Right cardiac atrium (tissue), 5 donors: Measurements from ENCODE around the gene CYP3A5. TPM values are rescaled to one million over a fixed set of nuclear protein-coding genes. Genes with fewer than 3 reads are reported as not detected.
"Not testable (repeated sequence)": the region's sequence is repeated elsewhere in the genome, so short reads cannot be mapped to it uniquely, and the experiment has no call there.

Experiments used
- ATAC-seq, 2 donors: fragments of 200-7000 bp; cut with Tn5 transposase; one replicate each; pipeline versions ENCODE4 v1.8.0 to v1.9.1; 2020; ENCODE audit warnings: moderate library complexity in 2 of 2, mild to moderate bottlenecking in 1 of 2
- DNase-seq, 3 donors: peaks; one replicate each; pipeline ENCODE4 v3.0.0-alpha.2; 2020
- H3K27ac ChIP-seq: one replicate; pipeline ENCODE4 v1.5.1; 2013; ENCODE audit warnings: mild to moderate bottlenecking, low read length, control low read depth, moderate library complexity
- H3K27me3 ChIP-seq: one replicate; pipeline ENCODE4 v1.6.1; 2013; ENCODE audit not compliant: control insufficient read depth, insufficient read depth
- H3K4me1 ChIP-seq: one replicate; pipeline ENCODE4 v1.6.1; 2013; ENCODE audit warnings: low read length; ENCODE audit not compliant: control insufficient read depth, insufficient read depth
- H3K4me3 ChIP-seq: one replicate; pipeline ENCODE4 v1.5.1; 2013; ENCODE audit warnings: low read length, control low read depth
- H3K9me3 ChIP-seq: one replicate; pipeline ENCODE4 v1.6.1; 2013; ENCODE audit warnings: low read length; ENCODE audit not compliant: control insufficient read depth
- WGBS: extraction: QIAGEN DNeasy Blood & Tissue Kit; methylation state at CpG from one replicate; pipeline ENCODE4 v1.1.7; 2013; 5-methylcytosine and 5-hydroxymethylcytosine counted together
- intact Hi-C, 4 donors: fragments of 100-400 bp; cut with DNase I; formaldehyde crosslinking; loops; one replicate each; pipeline versions ENCODE4 v1.11.0 to v1.14.0; 2022 to 2023
- polyA plus RNA-seq: library from polyadenylated mRNA; stranded (reverse); fragments of 200-250 nt; gene quantifications from one replicate; pipeline ENCODE4 v1.2.3, GENCODE V29; 2013
- total RNA-seq, 4 donors: library from RNA; stranded (reverse); fragmentation: NEBNext Ultra II Directional; extraction: Animal tissue kit (Norgen Biotek cat#: 25700); gene quantifications; one replicate each; pipeline ENCODE4 v1.2.1, GENCODE V29; 2021
- donor health status: healthy with polysubstance abuse.
- donor health status: DM: no; HTN: yes; CAD: no.
- donor health status: DM: no; HTN: no; CAD: no.
- donor health status: DM: no; HTN: yes; CAD: no; lungs with severe emphysema.
- donor health status: DM: yes; HTN: yes; CAD: no.

The CYP3A5 gene
- total and polyA plus RNA-seq, 5 donors = 0.09 to 0.84 TPM; not detected in 3

- H3K27ac ChIP-seq, H3K9me3 ChIP-seq, H3K4me1 ChIP-seq, DNase-seq, H3K4me3 ChIP-seq, intact Hi-C loops, H3K27me3 ChIP-seq: not testable (repeated sequence)
- peak in 1 of 2 donors; percentile 76 for ATAC-seq
- WGBS = 36% methylated on average over 6 of the region's 6 CpGs
Measured at GRCh38 chr7:99698867-99699730, 19.3 kb upstream of the CYP3A5 start.

DNA sequence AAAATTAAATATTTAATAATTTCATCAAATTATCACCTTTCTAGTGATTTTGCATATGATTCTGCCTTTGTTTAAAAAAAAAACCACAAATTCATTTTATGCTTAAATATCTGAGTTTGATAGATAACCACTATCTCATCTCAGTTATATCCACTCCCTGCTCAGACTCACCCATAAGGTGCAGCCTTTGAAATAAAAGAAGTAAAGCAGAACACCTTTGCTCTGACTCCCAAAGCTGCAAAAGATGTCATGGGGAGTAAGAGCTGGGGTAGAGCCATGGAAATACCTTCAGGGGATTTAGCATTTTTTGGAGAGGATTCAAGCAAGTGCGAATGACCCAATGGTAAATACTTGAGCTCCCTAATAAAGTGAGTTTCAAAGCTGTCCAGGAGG is 15.1 kb upstream of the CYP3A5 start:
- DNase-seq (no peak), ATAC-seq (no peak)
- no peaks in the 10 kb centered on the region for H3K27me3 ChIP-seq
- no peak overlapping the region for H3K27ac ChIP-seq
- H3K4me3 ChIP-seq = no peak overlapping the region
- intact Hi-C loops = no loop called here
- no peaks in the 10 kb centered on the region for H3K4me1 ChIP-seq
- 92% methylated on average over 1 of the region's 1 CpG for WGBS
- H3K9me3 ChIP-seq = no peaks in the 10 kb centered on the region

GRCh38 chr7:99694201-99694911 is 14.6 kb upstream of the CYP3A5 start:
- 78% methylated on average over 5 of the region's 5 CpGs for WGBS
- Histone ChIP-seq H3K27ac (no peak overlapping the region), H3K9me3 (no peaks in the 10 kb centered on the region), H3K4me3 (no peak overlapping the region), H3K4me1 (no peaks in the 10 kb centered on the region), H3K27me3 (no peaks in the 10 kb centered on the region)
- intact Hi-C loops = no loop called here
- ATAC-seq (no peak), DNase-seq (no peak)

- WGBS = 38% methylated on average over 9 of the region's 9 CpGs
Measured at GRCh38 chr7:99693427-99694200, 13.8 kb upstream of the CYP3A5 start.

DNA sequence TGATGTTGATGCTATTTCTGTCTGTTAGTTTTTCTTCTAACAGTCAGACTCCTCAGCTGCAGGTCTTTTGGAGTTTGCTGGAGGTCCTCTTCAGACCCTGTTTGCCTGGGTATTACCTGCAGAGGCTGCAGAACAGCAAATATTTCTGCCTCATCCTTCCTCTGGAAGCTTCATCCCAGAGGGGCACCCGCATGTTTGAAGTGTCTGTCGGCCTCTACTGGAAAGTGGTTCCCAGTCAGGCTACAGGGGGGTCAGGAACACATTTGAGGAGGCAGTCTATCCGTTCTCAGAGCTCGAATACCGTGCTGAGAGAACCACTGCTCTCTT is 13.3 kb upstream of the CYP3A5 start:
- H3K4me1 ChIP-seq = no peaks in the 10 kb centered on the region
- no peaks in the 10 kb centered on the region for H3K9me3 ChIP-seq
- no peak overlapping the region for H3K27ac ChIP-seq
- H3K4me3 ChIP-seq = no peak overlapping the region
- intact Hi-C loops = no loop called here
- no peak for DNase-seq
- 44% methylated on average over 5 of the region's 5 CpGs for whole genome bisulfite sequencing
- no peaks in the 10 kb centered on the region for H3K27me3 ChIP-seq
- no peak for ATAC-seq

More at GRCh38 chr7:99693427-99694200, 13.8 kb upstream of the CYP3A5 start:
- H3K27ac ChIP-seq = no peak overlapping the region
- H3K4me1 ChIP-seq = no peaks in the 10 kb centered on the region
- H3K4me3 ChIP-seq = no peak overlapping the region
- no peaks in the 10 kb centered on the region for H3K9me3 ChIP-seq
- intact Hi-C loops = no loop called here
- no peak for DNase-seq
- ATAC-seq = no peak
- no peaks in the 10 kb centered on the region for H3K27me3 ChIP-seq

- H3K9me3 ChIP-seq, H3K4me3 ChIP-seq, intact Hi-C loops, DNase-seq, H3K27me3 ChIP-seq, H3K27ac ChIP-seq, H3K4me1 ChIP-seq, ATAC-seq: not testable (repeated sequence)
- WGBS = 79% methylated on average over 6 of the region's 6 CpGs
Measured at GRCh38 chr7:99692563-99692962, 12.8 kb upstream of the CYP3A5 start.

DNA sequence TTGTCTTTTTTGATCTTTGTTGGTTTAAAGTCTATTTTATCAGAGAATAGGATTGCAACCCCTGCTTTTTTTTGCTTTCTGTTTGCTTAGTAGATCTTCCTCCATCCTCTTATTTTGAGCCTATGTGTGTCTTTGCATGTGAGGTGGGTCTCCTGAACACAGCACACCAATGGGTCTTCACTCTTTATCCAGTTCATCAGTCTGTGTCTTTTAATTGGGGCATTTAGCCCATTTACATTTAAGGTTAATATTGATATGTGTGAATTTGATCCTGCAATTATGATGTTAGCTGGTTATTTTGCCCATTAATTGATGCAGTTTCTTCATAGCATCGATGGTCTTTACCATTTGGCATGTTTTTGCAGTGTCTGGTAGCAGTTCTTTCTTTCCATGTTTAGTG is 11.9 kb upstream of the CYP3A5 start:
- H3K9me3 ChIP-seq, H3K4me3 ChIP-seq, ATAC-seq, H3K4me1 ChIP-seq, H3K27ac ChIP-seq, H3K27me3 ChIP-seq, DNase-seq, intact Hi-C loops: not testable (repeated sequence)
- 89% methylated on average over 1 of the region's 1 CpG for WGBS

- H3K27me3 ChIP-seq, H3K4me3 ChIP-seq, H3K27ac ChIP-seq, DNase-seq, intact Hi-C loops, ATAC-seq, H3K4me1 ChIP-seq, H3K9me3 ChIP-seq: not testable (repeated sequence)
- 99% methylated on average over 3 of the region's 4 CpGs for WGBS
Measured at GRCh38 chr7:99690918-99691317, 11.1 kb upstream of the CYP3A5 start.

- H3K27ac ChIP-seq, DNase-seq, H3K9me3 ChIP-seq, H3K27me3 ChIP-seq, intact Hi-C loops, H3K4me1 ChIP-seq, ATAC-seq, H3K4me3 ChIP-seq: not testable (repeated sequence)
- WGBS = 90% methylated on average over 14 of the region's 14 CpGs
Measured at GRCh38 chr7:99685871-99686608, 6.2 kb upstream of the CYP3A5 start.

DNA sequence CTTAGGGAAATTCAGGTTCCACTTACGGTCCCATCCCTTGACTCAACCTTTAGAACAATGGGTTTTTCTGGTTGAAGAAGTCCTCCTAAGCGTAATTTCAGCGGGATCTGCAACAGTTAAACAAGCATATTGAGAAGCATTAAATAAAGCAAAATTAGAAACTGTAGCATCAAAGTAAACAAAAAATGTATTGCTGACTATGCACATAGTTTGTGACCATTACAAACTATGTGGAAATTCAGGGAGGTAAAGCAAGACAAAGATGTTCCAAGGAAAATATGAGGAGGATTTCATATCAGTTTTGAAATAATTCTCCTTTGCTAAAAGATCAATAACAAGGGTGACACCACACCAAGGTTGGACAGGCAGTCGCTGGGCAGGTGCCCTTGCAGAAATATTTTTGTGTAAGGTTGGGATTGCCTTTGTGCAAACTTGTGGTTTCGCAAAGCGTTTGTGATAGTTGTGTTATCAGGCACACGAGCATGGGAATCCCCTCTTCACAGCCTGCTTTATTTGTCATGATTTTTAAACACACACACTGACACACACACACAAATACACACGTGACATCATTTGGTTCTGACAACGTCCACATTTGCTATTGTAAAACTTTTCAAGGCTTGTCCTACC is 5.4 kb upstream of the CYP3A5 start:
- 93% methylated on average over 9 of the region's 9 CpGs for WGBS
- Histone ChIP-seq H3K27ac (no peak overlapping the region), H3K4me3 (no peak overlapping the region), H3K9me3 (peaks cover 2% of the 10 kb centered on the region), H3K4me1 (no peaks in the 10 kb centered on the region), H3K27me3 (no peaks in the 10 kb centered on the region)
- DNase-seq (no peak), ATAC-seq (no peak)
- intact Hi-C loops = no loop called here
